Activated naive CD8-positive, alpha-beta T cell (primary cell): ENCODE measurements around the gene APC.
A peak's percentile ranks its signal among the peaks of the same experiment; 100 is the strongest.
"Not testable (repeated sequence)": the region's sequence is repeated elsewhere in the genome, so short reads cannot be mapped to it uniquely, and the experiment has no call there.

Experiments
- H3K27ac Mint-ChIP-seq: one replicate; pipeline ENCODE4 v1.8.0; 2021; ENCODE audit warnings: mixed read lengths
- H3K27me3 Mint-ChIP-seq: one replicate; pipeline ENCODE4 v1.8.0; 2021; ENCODE audit warnings: mixed read lengths
- H3K36me3 Mint-ChIP-seq: one replicate; pipeline ENCODE4 v1.8.0; 2021; ENCODE audit warnings: mixed read lengths
- H3K4me1 Mint-ChIP-seq: one replicate; pipeline ENCODE4 v1.8.0; 2021; ENCODE audit warnings: low read depth, mixed read lengths
- H3K4me3 Mint-ChIP-seq: one replicate; pipeline ENCODE4 v1.8.0; 2021; ENCODE audit warnings: mild to moderate bottlenecking, mixed read lengths
- H3K9me3 Mint-ChIP-seq: one replicate; pipeline ENCODE4 v1.8.0; 2021; ENCODE audit warnings: low read depth, mixed read lengths

The APC gene

DNA sequence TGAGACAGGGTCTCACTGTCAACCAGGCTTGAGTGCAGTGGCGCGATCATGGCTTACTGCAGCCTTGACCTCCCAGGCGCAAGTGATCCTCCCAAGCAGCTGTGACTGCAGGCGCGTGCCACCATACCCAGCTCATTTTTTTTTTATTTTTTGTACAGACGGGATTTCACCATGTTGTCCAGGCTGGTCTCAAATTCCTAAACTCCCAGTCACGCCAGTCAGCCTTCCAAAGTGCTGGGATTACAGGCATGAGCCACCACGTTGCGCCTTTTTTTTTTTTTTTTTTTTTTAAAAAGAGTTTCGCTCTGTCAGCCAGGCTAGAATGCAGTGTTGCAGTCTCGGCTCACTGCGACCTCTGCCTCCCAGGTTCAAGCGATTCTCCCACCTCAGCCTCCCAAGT lies 96.3 kb downstream of the APC start:
- Mint-ChIP-seq H3K27ac (no peak overlapping the region), H3K27me3 (no peaks in the 10 kb centered on the region), H3K36me3 (peaks cover 14% of the 10 kb centered on the region), H3K4me1 (no peaks in the 10 kb centered on the region), H3K9me3 (no peaks in the 10 kb centered on the region), H3K4me3 (no peak overlapping the region)

DNA sequence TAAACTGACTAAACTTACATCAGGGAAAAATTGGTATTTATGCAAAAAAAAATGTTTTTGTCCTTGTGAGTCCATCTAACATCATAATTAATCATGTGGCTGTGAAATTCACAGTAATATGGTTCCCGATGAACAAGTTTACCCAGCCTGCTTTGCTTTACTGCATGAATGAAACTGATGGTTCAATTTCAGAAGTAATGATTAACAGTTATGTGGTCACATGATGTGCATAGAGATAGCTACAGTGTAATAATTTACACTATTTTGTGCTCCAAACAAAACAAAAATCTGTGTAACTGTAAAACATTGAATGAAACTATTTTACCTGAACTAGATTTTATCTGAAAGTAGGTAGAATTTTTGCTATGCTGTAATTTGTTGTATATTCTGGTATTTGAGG lies 106.8 kb downstream of the APC start:
- Mint-ChIP-seq H3K4me3 (no peak overlapping the region), H3K27me3 (no peaks in the 10 kb centered on the region), H3K9me3 (no peaks in the 10 kb centered on the region), H3K4me1 (peaks cover 4% of the 10 kb centered on the region), H3K27ac (no peak overlapping the region), H3K36me3 (peaks cover 7% of the 10 kb centered on the region)

DNA sequence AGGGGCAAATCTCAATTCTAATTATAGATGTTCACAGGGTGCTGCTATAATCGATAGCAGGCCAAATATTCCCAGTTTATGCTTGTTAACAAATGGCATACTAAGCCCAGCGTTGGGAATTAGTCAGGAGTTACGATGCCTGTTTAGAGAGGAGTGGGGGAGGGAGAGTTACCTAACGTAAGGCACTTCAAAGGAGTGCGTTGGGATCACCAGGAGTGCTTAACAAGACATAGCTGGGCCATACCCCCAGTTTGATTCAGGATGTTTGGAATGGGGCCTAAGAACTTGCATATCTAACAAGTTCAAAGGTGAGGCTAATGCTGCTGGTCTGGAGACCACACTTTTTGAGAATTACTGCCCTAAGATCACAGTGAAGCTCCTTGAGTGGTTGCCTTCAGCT lies 108.9 kb downstream of the APC start:
- Mint-ChIP-seq H3K4me1 (peaks cover 4% of the 10 kb centered on the region), H3K9me3 (no peaks in the 10 kb centered on the region), H3K27ac (no peak overlapping the region), H3K36me3 (peaks cover 3% of the 10 kb centered on the region), H3K4me3 (no peak overlapping the region), H3K27me3 (peaks cover 5% of the 10 kb centered on the region)

DNA sequence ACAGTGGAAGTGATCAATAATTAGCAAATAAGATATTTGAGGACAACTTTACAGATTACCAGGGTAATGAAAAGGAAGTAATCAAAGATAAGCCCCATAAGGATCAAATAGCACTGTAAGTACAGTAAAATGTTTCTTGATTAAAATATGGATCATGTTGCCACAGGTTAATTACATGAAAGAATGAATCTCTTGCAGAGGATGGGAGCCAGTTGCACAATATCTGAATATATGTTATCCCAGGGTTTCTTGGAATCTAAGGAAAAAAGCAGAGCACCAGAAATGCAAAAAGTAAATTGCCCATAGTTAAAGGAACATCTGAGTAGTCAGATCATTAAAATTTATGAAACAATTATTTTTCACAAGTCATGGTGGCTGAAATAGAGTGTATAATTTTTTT lies 109.6 kb downstream of the APC start:
- H3K36me3 Mint-ChIP-seq = no peaks in the 10 kb centered on the region
- peaks cover 4% of the 10 kb centered on the region for H3K4me1 Mint-ChIP-seq
- H3K27me3 Mint-ChIP-seq = peaks cover 6% of the 10 kb centered on the region
- no peaks in the 10 kb centered on the region for H3K9me3 Mint-ChIP-seq
- no peak overlapping the region for H3K27ac Mint-ChIP-seq
- H3K4me3 Mint-ChIP-seq = no peak overlapping the region

DNA sequence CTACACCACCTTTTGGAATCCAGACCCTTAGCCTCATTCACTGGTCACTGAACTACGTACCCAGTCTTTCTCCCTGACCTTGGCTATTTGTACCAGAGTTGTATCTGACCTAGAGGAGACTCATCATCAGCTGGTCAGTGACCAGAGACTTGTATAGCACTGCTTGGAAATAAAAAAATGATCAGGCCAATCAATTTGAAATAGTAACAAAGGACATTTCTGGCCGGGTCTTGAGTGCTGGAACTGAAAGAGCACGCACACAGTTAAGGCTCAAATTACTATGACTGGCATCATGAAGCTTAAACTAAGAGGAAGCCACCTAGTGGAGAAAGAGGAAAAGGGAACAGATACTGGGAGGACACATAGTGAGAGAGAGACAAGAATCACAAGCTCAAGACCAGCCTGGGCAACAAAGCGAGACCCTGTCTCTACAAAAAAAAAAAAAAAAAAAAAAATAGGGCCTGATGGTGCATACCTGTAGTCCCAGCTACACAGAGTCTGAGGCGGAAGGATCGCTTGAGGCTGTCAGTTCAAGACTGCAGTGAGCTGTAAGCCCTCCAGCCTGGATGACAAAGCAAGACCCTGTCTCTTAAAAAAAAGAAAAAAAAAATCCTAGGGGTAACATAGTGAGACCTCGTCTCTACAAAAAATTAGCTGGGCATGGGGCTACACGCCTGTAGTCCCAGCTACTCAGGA lies 110.6 kb downstream of the APC start:
- Mint-ChIP-seq H3K27me3 (peaks cover 6% of the 10 kb centered on the region), H3K27ac (no peak overlapping the region), H3K9me3 (no peaks in the 10 kb centered on the region), H3K36me3 (no peaks in the 10 kb centered on the region), H3K4me1 (peaks cover 4% of the 10 kb centered on the region), H3K4me3 (no peak overlapping the region)

DNA sequence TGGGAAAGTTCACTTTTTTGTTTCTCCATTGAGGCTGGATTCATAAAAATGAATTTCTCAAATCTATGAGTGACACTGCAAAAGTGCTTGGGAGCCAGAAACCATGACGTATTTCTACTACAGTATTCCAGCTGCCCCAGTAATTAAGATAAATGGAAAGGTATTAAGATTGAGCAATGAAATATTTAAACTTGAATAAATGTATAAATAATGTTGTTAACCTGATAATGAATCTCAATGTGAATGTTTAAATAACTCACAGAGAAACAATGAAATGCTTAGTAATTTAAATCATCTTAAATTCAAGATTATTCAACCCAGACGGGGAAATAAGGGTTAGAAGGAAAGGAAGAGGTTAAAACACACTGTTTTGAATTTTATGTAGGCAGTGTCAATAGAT lies 112.2 kb downstream of the APC start:
- H3K4me1 Mint-ChIP-seq = peaks cover 4% of the 10 kb centered on the region
- peaks cover 4% of the 10 kb centered on the region for H3K36me3 Mint-ChIP-seq
- no peak overlapping the region for H3K4me3 Mint-ChIP-seq
- peaks cover 3% of the 10 kb centered on the region for H3K9me3 Mint-ChIP-seq
- H3K27ac Mint-ChIP-seq = no peak overlapping the region
- peaks cover 6% of the 10 kb centered on the region for H3K27me3 Mint-ChIP-seq

DNA sequence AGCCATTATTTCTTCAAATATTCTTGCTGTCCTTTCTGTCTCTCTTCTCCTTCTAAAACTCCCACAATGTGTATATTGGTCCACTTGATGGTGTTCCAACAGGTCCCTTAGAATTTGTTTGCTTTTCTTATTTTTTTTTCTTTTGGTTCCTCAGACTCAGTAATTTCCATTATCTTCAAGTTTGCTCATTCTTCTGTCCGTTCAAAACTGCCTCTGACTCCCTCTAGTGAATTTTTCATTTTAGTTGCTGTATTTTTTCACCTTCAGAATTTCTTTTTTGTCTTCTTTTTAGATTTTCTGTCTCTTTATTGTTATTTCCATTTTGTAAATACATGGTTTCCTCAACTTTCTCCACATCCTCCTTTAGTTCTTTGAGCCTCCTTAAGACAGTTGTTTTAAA lies 117.0 kb downstream of the APC start:
- peaks cover 6% of the 10 kb centered on the region for H3K9me3 Mint-ChIP-seq
- no peaks in the 10 kb centered on the region for H3K4me1 Mint-ChIP-seq
- peaks cover 6% of the 10 kb centered on the region for H3K36me3 Mint-ChIP-seq
- H3K27ac Mint-ChIP-seq = no peak overlapping the region
- no peak overlapping the region for H3K4me3 Mint-ChIP-seq
- H3K27me3 Mint-ChIP-seq = peaks cover 14% of the 10 kb centered on the region

DNA sequence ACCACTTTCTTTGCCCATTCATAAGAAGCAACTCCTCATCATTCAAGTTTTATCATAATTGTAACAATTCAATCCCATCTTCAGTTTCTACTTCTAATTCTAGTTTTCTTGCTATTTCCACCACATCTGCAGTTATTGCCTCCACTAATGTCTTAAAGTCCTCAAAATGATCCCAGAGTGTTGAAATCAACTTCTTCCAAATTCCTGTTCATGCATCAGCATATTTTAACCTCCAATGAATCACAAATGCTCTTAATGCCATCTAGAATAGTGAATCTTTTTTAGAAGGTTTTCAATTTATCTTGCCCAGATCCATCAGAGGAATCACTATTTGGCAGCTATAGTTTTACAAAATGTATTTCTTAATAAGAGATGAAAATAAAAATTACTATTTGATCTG lies 120.2 kb downstream of the APC start:
- Mint-ChIP-seq H3K36me3 (peaks cover 6% of the 10 kb centered on the region), H3K4me1 (peaks cover 16% of the 10 kb centered on the region), H3K9me3 (peaks cover 6% of the 10 kb centered on the region), H3K27ac (no peak overlapping the region), H3K4me3 (no peak overlapping the region), H3K27me3 (peaks cover 7% of the 10 kb centered on the region)

DNA sequence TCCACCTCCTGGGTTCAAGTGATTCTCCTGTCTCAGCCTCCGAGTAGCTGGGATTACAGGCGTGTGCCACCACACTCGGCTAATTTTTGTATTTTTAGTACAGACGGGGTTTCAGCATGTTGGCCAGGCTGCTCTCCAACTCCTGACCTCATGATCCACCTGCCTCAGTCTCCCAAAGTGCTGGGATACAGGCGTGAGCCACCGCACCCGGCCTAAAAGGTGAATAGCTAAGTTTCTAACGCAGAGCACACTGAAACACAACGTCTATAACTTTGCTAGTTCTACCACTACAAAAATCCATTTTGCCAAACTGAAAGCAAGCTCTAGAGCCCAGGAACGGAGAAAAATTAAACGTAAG lies 122.9 kb downstream of the APC start:
- peak overlapping the region; percentile 97 for H3K4me3 Mint-ChIP-seq

DNA sequence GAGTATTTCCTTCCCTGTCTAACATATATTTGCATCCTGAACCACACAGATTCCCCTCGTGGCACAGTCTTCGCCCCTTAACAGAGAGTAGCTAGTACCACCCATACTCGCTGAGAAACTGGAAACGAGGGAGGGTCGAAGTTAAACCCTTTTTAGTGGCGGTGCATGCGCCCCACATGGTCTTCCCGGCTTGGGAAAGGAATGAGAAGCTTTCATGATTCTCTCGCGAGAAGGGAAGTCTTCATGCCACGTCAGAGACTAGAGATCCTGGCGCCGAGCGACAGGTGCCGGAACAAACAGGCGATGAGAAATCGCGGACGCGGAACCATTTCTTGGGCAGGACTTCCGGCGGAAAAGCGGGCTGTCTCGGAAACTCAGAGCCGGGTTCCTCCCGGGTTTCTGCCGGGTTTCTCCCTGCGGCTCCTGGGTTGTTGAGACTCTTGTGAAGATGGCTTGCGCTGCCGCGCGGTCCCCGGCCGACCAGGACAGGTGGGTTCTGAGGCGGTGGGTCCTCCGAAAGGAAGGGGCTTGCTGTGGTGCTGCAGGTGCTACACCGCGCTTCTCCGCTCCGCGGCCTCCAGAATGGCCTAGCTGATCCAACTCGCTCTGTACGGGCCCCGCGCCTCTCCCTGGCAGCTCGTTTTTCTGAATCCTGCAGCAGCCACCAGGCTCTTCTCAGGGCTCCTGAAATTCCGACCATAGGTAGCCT lies 123.4 kb downstream of the APC start, which contains the start of gene SRP19:
SRP19 (plus strand) TSS at position 359 of the 709 bp plus-strand sequence; CDS start at position 449, 90 bp downstream.
- H3K4me3 Mint-ChIP-seq = peak within 1 kb of the TSS; percentile 97

More for the DNA sequence above, 122.9 kb downstream of the APC start:
- H3K36me3 Mint-ChIP-seq, H3K27me3 Mint-ChIP-seq, H3K9me3 Mint-ChIP-seq: not testable (repeated sequence)
- Mint-ChIP-seq H3K4me1 (peaks cover 31% of the 10 kb centered on the region), H3K27ac (peak overlapping the region; percentile 100)

DNA sequence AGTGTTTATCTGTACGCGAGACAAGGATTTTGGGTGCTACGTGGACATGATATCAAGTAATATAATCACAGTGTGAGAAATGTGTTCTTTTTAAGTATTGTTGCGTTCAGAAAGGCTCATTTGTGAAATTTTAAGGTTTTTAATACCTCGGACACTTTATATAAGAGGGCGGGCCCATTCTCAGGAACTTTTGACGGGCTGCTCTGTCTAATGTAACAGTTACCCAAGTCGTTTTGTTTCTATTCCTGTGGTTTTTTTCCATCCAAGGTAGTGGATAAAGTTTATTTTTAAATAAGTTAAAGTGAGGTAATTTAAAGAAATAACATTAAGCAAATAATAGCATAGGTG lies 123.9 kb downstream of the APC start:
- H3K4me1 Mint-ChIP-seq = peaks cover 36% of the 10 kb centered on the region
- H3K27me3 Mint-ChIP-seq = peaks cover 4% of the 10 kb centered on the region

More for the DNA sequence above, 123.4 kb downstream of the APC start, which contains the start of gene SRP19:
- Mint-ChIP-seq H3K27me3 (peaks cover 4% of the 10 kb centered on the region), H3K4me1 (peaks cover 31% of the 10 kb centered on the region), H3K36me3 (no peaks in the 10 kb centered on the region), H3K9me3 (no peaks in the 10 kb centered on the region), H3K27ac (peak within 1 kb of the TSS; percentile 100)

DNA sequence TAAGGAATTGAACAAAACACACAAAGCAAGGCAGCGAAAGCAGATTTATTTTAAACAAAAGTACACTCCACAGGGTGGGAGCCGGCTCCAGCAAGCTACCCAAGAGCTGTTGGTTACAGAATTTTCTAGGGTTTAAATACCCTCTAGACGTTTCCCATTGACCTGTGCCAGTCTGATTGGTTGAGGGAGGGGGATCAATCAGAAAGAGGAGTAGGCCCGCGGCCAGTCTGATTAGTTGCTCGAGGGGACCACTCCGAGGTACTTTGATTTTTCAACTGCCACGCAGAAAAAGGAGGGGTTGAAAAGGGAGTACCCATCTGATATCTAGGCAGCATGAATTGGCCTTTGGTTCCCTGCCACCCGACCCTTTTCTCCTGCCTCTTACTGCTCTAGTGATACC lies 124.4 kb downstream of the APC start:
- Mint-ChIP-seq H3K36me3 (peaks cover under 1% of the 10 kb centered on the region), H3K27me3 (peaks cover 4% of the 10 kb centered on the region), H3K4me3 (peak overlapping the region; percentile 97), H3K4me1 (peaks cover 40% of the 10 kb centered on the region), H3K27ac (peak overlapping the region; percentile 70), H3K9me3 (no peaks in the 10 kb centered on the region)

More for the DNA sequence above, 123.9 kb downstream of the APC start:
- Mint-ChIP-seq H3K4me3 (peak overlapping the region; percentile 97), H3K9me3 (no peaks in the 10 kb centered on the region), H3K36me3 (no peaks in the 10 kb centered on the region), H3K27ac (peak overlapping the region; percentile 100)

DNA sequence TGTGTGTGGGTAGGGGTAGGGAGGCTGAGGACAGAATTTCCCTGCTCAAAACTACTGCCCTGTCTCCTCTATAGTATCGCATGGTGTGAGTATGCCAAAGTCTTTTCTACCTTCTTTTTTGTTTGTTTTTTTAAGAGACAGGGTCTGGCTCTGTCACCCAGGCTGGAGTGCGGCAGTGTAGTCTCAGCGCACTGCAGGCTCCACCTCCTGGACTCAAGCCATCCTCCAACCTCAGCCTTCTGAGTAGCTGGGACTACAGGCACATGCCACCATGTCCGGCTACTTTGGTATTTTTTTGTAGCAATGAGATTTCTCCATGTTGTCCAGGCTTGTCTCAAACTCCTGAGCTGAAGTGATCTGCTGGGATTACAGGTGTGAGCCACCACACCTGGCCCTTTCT lies 125.9 kb downstream of the APC start:
- Mint-ChIP-seq H3K27ac (no peak overlapping the region), H3K36me3 (peaks cover 4% of the 10 kb centered on the region), H3K9me3 (no peaks in the 10 kb centered on the region), H3K4me3 (peak overlapping the region; percentile 97), H3K4me1 (peaks cover 45% of the 10 kb centered on the region), H3K27me3 (no peaks in the 10 kb centered on the region)

DNA sequence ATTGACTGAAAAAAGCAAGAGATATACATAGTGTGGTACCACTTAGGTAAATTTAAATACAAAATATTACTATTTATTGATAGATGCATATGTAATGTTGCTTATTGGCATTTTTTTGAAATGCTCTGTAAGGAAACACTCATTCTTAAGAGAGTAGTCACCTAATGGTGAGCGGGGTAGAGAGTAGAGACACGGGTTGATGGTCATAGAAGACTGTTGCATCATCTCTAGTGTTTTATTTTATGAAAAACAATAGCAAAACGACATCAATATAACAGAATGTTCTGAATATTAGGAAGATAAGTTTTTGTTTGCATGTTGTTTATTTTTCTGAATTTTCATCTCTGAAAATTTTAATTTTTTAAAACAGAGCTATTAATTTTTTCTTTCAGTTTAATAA lies 127.4 kb downstream of the APC start:
- Mint-ChIP-seq H3K36me3 (peaks cover 7% of the 10 kb centered on the region), H3K27me3 (no peaks in the 10 kb centered on the region), H3K4me3 (no peak overlapping the region), H3K27ac (no peak overlapping the region), H3K9me3 (no peaks in the 10 kb centered on the region), H3K4me1 (peaks cover 60% of the 10 kb centered on the region)

DNA sequence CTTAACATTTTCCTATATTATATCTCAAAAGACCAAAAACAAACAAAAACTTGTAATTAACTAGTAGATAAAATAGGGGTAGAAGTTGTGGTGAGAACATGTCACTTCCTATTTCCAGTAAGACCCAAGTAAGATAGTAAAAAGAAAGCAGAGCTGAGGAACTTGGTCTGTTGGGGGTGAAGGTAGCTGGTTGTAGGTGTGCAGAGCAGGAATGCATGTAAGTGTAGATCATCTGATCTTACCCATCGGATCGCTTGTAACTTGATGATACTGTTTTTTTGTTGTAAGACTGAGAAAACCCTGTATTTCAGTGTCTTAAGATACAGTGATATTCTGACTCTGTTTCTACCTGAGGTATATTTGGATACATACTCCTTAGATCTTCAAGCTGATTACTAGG lies 129.1 kb downstream of the APC start:
- no peak overlapping the region for H3K4me3 Mint-ChIP-seq
- H3K27ac Mint-ChIP-seq = peak overlapping the region; percentile 37
- no peaks in the 10 kb centered on the region for H3K27me3 Mint-ChIP-seq
- H3K36me3 Mint-ChIP-seq = peaks cover 7% of the 10 kb centered on the region
- no peaks in the 10 kb centered on the region for H3K9me3 Mint-ChIP-seq
- H3K4me1 Mint-ChIP-seq = peaks cover 57% of the 10 kb centered on the region

DNA sequence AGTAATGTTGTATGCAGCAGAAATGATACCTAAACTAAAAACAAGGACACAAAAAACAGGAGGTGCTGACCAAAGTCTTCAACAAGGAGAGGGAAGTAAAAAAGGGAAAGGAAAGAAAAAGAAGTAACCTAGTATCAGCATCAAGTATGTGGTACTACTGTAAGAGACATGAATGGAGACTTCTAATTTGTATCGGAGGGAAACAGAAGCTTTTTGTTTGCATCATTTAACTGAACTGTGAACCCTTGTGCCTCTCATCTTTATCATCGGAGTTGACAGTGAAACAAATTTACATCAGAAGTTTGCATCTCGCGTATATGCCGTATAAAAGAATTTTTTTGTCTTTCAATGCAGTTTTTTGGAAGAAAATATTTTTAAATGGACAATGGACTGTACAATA lies 129.7 kb downstream of the APC start:
- peaks cover 53% of the 10 kb centered on the region for H3K4me1 Mint-ChIP-seq
- peaks cover 7% of the 10 kb centered on the region for H3K36me3 Mint-ChIP-seq
- H3K27ac Mint-ChIP-seq = peak overlapping the region; percentile 37
- H3K27me3 Mint-ChIP-seq = no peaks in the 10 kb centered on the region
- no peak overlapping the region for H3K4me3 Mint-ChIP-seq
- no peaks in the 10 kb centered on the region for H3K9me3 Mint-ChIP-seq
